HG02973 (cell line): ENCODE measurements around the gene UIMC1.
"Not testable (repeated sequence)": the region's sequence is repeated elsewhere in the genome, so short reads cannot be mapped to it uniquely, and the experiment has no call there.

ENCODE experiments used
- ATAC-seq: cut with Tn5 transposase; IDR thresholded peaks from one replicate; pipeline ENCODE4 v1.9.1; 2021; ENCODE audit warnings: moderate library complexity; ENCODE audit not compliant: unreplicated experiment

The UIMC1 gene

DNA sequence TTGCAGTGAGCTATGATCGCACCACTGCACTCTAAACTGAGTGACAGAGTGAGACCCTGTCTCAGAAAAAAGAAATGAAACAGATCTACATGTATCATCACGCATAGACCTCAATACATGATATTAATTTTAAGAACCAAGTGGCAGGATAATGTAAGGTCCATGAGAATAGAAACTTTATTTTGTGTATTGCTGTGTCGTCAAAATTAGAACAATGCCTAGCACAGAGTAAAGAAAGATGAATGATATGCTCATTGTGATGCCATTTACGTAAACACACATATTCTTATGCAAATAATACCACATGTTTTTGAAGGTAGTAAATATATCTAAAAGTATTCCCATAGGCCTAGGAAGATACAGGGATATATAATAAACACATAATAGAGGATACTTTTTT lies 3.6 kb upstream of the UIMC1 start:
- no peak for ATAC-seq

DNA sequence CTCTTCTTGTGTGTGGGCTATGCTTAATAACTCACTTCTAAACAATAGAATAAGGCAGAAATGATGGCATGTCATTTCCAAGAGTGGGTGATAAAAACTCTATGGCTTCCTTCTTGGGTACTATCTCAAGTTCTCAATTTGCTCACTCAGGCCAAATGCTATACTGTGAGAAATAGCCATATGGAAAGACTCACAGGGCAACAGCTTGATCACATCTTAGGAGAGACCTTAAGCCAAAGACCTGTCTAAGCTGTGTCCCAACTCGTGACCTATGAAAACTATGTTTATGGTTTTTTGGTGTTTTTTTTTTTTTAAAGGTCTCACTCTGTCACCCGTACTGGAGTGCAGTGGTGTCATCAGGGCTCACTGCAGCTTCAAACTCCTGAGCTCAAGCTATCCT lies 2.1 kb upstream of the UIMC1 start:
- no peak for ATAC-seq

DNA sequence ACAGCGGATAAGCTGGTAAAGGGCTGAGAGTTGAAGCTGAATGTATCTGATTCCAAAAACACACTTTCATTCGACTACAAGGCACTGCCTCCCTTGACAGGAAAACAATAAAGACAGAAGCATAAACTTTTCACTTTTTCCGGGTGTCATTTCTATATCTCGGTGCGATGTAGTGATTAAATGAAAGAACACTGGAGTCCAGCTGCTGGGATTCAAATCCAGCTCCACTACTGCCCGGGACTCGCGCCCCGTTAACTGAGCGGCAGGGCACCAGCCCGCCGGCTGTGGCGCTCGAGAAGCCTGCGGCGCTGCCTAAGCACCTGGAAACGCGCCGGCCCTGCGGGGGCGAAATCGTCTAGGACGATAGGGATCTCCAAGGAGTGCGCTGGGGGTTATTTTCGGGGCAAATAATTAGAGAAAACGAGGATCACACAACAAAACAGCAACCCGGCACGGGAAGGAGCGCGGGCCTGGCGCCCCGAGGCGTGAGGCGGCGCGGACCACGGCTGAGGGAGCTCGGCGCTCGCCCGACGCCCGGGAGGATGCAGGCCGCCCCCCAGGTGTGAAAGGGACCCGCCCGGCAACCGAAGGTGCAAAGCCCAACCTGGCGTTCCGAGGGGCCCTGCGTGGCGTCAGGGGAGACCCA lies 837 bp downstream of the UIMC1 start:
- ATAC-seq: peak; percentile 68

DNA sequence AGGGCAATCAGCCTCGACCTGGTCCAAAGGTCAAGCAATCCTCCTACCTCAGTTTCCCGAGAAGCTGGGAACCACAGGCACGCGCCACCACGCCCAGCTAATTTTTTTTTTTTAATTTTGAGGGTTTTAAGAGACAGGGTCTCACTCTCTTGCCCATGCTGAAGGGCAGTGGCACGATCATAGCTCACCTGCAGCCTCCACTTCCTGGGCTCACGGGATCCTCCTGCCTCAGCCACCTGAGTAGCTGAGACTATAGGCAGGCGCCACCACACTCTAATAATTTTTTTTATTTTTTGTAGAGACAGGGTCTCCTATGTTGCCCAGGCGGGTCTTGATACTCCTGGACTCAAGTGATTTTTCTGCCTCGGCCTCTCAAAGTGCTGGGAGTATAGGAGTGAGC lies 1.6 kb downstream of the UIMC1 start:
- ATAC-seq: no peak

DNA sequence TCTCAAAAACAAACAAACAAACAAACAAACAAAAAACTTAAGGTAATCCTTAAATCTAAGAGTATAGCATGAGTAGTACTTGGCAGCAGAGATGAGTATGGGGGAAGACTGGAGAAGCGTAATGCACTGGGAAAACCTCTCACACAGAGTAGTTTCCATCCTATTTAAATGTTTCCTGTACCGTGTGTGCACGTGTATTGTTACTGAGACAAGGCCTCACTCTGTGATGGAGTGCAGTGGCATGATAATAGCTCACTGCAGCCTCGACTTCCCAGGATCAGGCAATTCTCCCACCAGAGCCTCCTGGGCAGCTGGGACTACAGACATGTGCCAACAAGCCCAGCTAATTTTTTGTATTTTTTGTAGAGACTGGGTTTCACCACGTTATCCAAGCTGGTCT lies 2.9 kb downstream of the UIMC1 start:
- no peak for ATAC-seq

DNA sequence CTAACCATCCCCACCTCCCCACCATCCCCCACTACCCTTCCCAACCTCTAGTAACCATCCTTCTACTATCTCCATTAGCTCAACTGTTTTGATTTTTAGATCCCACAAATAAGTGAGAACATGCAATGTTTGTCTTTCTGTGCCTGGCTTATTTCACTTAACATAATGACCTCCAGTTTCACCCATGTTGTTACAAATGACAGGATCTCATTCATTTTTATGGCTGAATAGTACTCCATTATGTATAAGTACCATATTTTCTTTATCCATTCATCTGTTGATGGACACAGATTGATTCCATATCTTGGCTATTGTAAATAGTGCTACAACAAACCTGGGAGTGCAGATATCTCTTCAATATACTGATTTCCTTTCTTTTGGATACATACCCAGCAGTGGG lies 7.1 kb downstream of the UIMC1 start:
- not testable (repeated sequence) for ATAC-seq

DNA sequence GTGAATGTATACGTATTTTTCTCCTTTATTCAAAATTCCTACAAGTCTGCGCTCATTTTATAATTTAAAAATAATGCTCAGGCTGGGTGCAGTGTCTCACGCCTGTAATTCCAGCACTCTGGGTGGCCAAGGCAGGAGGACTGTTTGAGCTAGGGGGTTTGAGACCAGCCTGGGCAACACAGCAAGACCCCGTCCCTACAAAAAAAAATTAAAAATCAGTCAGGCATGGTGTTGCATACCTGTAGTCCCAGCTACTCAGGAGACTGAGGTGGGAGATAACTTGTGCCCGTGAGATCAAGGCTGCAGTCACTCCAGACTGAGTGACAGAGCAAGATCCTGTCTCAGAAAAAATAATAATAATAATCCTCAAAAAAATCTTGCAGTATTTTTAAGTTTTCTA lies 7.8 kb downstream of the UIMC1 start:
- no peak for ATAC-seq

DNA sequence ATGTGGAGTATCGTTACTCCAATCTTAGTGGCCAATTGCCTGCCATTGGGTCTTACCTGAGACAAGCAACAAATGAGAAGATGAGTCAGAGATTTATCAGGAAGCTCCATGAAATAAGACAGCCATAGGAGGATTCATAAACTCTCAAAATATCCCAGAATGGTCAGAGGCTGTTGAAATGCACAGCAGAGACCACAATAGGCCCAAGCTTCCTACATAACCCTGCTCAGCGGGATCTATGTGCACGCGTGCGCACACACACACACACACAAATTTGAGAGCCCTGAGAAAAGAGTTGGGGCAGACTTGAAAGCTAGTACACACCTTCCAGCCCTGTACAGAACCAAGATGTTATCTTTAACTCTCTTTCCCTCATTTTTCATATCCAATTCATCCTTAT lies 9.8 kb downstream of the UIMC1 start:
- no peak for ATAC-seq

DNA sequence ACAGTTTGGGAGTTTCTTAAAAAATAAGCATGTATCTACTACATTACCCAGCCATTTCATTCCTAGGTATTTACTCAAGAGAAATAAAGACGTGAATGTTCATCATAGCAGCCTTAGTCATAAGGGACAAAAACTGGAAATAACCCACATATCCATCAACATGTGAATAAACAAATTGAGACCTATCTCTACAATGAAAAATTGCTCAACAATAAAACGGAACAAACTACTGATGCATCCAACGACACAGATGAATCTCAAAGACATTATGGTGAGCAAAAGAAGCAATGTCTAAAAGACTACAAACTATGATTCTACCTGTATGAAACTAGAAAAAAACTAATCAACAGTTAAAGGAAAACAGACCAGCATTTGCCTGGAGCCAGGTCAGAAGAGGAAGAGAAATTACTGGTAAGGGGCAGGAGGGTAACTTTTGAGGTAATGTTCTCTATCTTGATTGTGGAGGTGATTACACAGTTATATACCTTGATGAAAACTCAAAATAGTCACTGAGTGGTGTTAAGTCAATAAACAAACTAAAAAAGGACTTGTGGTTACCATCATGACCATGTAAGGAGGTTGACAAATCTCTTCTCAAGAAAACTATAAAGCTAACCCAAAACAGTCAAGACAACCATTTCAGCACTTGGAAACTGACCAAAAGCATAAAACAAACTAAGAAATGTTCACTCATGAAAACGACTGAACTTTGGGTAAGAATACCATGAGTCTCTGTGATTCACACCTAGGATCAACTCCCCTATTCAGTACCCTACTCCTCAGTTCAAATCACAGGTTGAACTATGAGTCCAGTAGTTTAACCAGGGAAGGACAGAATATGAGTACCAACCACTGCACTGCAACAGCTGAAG lies 10.4 kb downstream of the UIMC1 start:
- ATAC-seq: peak; percentile 39

DNA sequence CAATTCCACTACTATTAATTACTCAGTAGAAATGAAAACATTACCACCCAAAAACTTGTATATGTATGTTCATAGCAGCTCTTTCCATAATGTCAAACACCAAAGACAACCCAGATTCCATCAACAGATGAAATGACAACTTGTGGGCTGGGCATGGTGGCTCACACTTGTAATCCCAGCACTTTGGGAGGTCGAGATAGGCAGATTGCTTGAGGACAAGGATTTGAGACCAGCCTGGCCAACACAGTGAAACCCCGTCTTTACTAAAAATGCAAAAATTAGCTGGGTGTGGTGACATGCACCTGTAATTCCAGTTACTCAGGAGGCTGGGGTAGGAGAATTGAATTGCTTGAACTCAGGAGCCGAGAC lies 11.5 kb downstream of the UIMC1 start:
- no peak for ATAC-seq

DNA sequence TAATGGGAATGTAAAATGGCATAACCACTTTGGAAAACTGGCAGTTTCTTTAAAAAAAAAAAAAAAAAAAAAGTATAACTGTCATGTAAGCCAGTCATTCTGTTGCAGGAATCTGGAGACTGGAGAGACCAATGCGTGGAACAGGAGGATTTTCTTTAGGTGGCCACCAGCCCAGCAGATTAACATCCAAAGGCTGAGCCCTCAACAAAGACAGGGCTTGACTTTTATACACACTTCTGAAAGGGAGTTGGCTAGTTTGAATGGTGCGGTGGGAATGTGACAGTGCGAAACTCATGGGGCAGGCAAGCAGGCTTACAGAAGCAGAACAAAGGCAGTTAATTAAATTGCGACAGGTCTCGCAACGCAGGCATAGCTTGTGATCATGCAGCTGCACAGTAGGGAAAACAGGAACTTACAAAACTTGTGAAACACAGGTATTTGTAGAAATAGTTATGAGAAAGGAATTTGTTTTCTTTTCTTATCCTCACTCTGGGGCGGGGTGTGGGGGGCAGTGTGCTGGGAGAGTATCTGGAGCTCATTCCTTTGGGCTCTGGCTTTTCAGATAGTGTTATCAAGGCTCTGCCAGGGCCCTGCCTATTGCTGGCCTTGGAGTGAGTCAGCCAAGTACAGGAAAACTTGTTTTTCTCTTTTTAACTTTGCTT lies 12.0 kb downstream of the UIMC1 start:
- ATAC-seq: no peak

DNA sequence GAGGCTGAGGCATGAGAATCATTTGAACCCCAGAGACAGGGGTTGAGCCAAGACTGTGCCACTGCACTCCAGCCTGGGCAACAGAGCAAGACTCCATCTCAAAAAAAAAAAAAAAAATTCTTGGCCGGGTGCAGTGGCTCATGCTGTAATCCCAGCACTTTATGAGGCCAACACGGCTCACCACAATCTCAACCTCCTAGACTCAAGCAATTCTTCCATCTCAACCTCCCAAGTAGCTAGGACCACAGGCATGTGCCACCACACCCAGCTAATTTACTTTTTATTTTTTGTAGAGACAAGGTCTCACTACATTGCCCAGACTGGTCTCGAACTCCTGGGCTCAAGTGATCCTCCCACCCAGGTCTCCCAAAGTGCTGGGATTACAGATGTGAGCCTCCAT lies 13.5 kb downstream of the UIMC1 start:
- not testable (repeated sequence) for ATAC-seq

DNA sequence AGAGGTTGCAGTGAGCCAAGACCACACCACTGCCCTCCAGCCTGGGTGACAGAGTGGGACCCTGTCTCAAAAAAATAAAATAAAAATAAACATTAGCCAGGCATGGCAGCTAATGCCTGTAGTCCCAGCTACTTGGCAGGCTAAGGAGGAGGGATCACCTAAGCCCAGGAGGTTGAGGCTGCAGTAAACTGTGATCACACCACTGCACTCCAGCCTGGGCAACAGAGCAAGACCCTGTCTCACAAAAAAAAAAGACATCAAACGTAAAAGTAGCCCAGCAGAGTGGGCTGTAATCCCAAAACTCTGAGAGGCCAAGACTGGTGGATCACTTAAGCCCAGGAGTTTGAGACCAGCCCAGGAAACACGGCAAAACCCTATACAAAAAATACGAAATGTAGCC lies 19.0 kb downstream of the UIMC1 start:
- ATAC-seq: no peak

DNA sequence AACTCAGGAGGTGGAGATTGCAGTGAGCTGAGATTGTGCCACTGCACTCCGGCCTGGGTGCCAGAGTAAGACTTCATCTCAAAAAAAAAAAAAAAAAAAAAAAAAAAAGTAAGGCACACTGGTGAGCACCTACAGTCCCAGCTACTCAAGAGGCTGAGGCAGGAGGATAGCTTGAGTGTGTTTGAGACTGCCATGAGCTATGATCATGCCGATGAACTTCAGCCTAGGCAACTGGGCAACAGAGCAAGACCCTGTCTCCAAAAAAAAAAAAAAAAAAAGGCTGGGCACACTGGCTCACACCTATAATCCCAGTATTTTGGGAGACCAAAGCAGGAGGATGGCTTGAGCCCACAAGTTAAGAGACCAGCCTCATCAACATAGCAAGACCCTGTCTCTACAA lies 20.3 kb downstream of the UIMC1 start:
- ATAC-seq: no peak

DNA sequence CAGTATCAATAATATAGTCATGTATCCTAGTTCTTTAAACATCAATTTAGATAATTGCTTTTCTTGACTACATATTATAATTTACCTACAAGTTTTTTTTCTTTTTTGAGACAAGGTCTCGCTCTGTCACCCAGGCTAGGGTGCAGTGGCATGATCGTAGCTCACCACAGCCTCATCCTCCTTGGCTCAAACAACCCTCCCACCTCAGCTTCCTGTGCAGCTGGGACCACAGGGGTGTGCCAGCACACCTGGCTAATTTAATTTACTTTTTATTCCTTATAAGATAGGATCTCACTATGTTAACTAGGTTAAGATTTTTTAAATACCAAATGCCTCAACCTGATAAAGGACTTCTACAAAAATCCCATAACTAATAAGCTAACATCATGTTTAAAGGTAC lies 21.1 kb downstream of the UIMC1 start:
- ATAC-seq: no peak

DNA sequence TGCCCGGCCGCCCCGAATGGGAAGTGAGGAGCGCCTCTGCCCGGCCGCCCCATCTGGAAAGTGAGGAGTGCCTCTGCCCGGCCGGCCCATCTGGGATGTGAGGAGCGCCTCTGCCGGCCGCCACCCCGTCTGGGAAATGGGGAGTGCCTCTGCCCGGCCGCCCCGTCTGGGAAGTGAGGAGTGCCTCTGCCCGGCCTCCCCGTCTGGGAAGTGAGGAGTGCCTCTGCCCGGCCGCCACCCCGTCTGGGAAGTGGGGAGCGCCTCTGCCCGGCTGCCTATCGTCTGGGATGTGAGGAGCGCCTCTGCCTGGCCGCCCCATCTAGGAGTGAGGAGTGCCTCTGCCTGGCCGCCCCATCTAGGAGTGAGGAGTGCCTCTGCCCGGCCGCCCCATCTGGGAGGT lies 22.4 kb downstream of the UIMC1 start:
- not testable (repeated sequence) for ATAC-seq

DNA sequence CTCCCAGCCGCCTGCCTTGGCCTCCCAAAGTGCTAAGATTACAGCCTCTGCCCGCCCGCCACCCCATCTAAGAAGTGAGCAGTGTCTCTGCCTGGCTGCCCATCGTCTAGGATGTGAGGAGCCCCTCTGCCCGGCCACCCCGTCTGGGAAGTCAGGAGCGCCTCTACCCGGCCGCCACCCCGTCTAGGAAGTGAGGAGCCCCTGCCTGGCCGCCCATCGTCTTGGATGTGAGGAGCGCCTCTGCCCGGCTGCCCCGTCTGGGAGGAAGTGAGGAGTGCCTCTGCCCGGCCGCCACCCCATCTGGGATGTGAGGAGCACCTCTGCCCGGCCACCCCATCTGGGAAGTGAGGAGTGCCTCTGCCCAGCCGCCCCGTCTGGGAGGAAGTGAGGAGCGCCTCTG lies 23.0 kb downstream of the UIMC1 start:
- ATAC-seq: not testable (repeated sequence)

DNA sequence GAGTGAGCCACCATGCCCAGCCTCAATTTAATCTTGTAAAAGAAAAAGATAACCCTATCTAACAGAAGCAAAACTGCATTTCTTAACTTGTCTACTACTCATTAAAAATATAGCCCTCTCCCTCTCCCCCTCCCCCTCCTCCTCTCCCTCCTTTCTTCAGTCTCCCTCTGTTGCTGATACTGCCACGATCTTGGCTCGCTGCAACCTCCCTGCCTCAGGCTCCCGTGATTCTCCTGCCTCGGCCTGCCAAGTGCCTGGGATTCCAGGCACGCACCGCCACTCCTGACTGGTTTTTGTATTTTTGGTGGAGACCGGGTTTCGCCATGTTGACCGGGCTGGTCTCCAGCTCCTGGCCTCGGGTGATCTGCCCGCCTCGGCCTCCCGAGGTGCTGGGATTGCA lies 23.5 kb downstream of the UIMC1 start:
- ATAC-seq: not testable (repeated sequence)

DNA sequence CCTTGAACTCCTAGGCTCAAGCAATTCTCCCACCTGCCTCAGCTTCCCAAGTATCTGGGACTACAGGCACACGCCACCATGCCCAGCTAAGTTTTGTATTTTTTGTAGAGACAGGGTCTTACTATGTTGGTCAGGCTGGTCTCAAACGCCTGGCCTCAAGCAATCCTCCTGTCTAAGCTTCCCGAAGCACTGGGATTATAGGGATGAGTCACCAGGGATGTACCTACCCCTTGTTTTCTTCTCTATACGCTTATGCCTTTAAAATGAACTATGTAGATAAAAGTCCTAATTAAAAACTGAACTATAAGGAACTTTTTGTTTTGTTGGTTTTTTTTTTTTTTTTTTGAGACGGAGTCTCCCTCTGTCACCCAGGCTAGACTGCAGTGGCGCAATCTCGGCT lies 25.8 kb downstream of the UIMC1 start:
- no peak for ATAC-seq

DNA sequence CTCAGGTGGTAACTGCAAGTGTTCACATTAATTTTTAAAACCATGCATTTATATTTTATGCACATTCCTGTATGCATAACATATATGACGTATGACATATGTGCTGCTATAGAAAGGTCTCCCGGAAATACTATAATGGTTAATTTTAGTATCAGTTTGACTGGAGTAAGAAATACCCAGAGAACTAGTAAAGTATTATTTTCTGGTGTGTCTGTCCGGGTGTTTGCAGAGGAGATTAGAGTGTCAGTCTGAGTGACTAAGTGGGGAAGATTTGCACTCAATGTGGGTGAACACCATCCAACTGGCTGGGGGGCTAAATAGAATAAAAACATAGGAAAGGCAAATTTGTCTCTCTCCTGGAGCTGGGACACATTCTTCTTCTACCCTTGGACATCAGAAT lies 26.9 kb downstream of the UIMC1 start:
- ATAC-seq: no peak

DNA sequence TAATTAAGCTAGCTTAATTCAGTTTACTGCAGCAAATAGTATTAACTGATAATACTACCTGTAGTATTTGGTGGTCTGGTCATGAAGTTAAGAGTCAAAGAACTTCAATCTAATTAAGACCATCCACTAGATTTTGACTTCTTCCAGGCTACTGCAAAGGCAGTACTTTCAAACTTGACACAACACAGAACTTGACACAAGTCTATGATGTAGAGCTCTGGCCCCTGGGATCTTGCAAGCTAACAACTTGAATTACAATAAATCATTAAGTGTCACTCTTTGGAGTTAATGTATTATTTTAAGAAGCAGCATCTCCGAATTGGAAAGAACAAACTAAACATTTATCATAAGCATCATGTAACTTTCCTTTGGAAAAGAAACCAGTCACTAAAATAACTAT lies 40.9 kb downstream of the UIMC1 start:
- ATAC-seq: no peak

DNA sequence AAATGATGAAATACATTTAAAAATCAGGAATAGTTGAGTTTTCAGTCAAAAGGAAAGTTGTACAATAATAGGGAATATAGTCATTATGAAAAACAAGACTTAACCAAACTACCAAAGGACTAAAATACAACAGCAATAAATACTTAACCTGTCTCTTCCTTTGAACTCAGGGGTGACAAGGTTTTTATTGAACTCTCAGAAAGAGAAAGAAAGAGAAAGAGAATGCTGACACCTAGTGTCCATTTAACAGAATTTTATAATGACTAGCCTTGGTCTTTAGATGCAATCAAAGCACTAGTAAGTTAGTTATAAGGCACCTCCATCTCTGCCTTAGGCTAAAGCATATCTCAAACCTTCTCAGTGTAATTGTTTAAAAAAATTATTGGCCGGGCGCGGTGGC lies 47.5 kb downstream of the UIMC1 start:
- no peak for ATAC-seq
